NCI-H1930 (cell line): Measurements from ENCODE around the gene STT3B.

ENCODE experiments used
- DNase-seq, 2 experiments: peaks; one replicate each; lab custom pipeline; 2025; lab: John Stamatoyannopoulos, UW

Gene STT3B

DNA sequence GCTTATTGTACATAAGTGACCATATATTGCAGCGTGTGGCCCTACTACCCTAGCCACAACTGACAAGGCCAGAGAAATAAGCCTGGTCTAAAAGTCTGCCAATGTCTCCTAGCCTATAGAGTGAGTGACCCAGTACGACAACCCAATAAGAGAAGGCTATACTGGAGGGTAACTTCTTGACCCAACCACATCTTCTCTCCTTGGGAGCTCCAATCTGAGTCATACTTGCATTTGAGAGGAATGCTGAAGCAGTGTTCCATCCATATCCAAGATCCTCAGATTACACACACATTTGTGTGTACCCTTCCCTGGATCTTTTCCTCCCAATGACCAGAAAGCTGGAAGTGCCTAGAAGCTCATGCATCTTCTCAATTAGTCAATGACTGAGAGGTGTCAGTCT is 11.3 kb upstream of the STT3B start:
- no peak for DNase-seq

DNA sequence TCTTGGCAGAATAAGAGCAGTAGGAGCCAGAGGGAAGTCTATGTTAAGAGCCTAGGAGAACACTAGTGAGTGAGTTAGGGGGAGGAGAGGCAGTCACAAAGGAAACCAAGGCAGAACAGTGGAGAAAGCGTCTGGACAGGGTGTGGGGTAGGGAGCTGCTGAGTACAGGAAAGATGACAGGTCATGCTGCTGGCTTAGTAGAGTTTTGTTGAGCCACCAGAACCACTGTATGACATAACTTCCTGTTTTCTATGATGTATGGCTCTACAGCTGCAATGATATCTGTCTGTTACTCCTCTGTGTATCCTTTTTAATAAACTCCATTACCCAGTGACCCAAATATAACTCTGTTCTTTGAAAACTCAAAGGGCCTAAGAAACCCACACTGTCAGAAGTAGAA is 10.6 kb upstream of the STT3B start:
- DNase-seq = no peak

DNA sequence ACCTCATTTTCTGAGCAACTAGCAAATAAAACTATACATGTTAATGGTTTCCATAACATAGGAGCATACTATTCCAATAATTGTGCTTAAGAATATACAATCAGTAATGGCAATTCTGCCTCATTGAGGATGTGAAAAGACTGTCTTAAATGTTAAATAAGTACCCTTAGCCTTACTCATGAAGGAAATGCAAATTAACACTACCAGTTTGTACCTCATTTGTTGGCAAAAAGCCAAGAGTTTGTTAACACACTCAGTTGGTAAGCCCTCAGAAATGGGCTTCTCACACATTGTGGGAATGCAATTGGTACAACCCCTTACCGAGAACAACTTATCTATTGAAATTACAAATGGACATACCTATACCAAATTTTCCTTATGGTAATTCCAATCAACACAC is 9.2 kb upstream of the STT3B start:
- DNase-seq = no peak

DNA sequence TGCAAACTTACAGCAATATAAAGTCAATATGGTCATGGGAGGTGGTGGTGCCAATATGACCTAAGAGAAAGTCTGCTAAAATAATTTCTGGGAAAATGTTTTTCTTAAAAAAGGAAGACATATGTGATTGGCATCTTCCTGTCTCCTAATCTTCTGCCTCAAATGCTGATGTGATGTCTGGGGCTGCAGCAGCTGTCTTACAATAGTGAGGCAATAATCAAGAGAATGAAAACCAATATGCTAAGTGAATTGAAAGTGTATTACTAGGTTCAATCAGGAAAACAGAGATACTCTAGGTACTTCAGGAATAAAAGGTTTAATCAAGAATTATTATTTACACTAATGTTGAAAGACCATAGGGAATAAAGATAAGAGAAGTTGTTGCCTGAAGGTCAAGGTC is 7.2 kb upstream of the STT3B start:
- DNase-seq = no peak

DNA sequence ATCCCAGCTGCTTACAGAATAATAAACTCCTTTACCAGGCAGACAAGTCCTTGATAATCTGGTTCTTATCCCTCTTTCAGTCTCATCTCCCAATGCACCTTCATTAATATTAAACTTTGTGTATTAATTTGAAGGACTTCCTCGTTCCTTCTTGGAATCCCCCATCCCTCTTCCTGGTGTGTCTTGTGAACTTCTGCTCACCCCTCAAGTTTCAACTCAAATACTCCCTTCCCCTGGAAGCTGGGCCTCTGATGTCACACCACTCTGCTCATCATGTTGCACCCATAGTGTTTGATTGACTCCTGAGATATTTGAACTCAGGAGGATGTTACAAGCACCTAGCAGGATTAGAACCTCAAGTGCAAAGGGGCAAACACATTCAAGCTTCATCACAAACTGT is 3.3 kb upstream of the STT3B start:
- DNase-seq = no peak

DNA sequence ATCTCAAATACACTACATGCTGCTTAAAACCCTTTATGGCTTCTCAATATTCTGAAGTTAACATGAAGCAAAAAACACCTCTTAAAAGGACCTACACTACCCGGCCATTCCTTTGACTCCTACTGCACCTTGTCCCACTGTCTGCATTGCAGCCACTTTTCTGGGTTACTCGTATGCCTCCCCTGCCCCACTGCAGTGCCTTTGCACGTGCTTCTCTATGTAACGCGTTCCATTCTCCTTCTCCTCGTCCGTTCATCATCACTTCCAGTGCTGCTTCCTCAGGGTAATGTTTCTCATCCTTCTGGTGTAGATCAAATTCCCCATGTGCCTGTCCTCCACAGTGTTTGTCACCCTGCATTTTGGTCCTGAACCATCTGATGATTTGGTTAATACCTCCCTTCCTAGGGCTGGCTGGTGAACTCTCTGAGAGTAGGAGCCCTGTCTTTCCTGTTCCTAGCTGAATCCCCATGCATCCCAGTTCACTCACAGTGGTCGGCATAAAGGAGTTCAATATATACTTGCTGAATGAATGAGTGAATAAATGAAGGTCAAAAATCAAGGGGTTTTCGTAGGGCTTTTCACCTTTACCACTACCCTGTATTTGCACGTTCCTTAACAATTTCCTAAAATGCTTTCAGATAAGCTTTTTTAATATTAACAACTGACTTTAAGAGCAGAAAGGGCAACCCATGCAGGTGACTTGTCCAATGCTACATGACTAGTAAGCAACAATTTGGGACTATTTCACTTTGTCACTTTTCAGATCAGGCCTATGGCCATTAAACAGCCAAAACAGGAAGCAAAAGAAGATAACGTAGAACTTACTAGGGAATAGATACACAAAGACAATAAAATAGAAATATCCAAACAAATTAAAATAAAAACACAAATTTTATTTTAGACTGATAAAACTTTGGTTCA is 2.4 kb upstream of the STT3B start:
- no peak for DNase-seq

DNA sequence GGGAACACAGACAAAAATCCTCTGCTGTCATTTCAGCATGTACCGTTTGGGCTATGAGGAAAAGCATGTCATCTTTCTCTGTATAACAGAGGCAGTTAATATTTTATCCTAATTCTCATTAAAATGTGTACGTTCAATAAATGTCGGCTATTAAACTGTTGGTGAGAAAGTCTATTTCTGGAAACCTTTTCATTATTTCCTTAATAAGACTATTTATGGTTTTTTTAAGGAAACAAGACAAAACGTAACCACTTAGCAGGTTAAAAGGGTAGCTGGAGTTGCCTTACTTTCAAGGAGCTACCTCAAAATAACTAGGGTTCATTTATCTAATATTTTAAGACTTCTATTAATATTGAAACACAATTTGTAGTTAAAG is 1.8 kb upstream of the STT3B start:
- DNase-seq = no peak

DNA sequence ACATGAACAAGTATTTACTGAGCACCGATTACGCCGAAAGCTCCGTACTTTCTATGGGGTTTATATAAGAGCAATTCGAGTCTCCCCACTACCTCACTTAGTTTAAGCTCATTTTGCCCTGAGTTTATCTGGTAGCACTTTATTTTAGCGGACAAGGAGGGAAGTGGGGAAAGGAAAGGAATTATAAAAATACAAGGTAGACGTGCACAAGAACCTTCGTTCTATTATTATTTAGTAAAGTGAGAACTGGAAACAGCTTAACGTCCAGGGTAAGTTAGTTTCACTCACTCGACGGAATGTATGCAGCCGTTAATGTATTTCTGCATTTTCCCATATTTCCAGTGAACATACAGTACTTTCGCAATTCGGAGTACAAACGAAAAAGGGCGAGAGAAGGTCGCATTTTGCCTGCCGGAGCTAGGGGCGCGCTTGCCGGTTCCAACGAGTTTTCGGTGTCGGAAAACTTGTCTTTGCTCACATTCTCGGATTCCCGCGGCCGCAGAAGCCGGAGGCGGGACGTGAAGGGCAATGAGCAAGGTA is 1.2 kb upstream of the STT3B start:
- no peak for DNase-seq

DNA sequence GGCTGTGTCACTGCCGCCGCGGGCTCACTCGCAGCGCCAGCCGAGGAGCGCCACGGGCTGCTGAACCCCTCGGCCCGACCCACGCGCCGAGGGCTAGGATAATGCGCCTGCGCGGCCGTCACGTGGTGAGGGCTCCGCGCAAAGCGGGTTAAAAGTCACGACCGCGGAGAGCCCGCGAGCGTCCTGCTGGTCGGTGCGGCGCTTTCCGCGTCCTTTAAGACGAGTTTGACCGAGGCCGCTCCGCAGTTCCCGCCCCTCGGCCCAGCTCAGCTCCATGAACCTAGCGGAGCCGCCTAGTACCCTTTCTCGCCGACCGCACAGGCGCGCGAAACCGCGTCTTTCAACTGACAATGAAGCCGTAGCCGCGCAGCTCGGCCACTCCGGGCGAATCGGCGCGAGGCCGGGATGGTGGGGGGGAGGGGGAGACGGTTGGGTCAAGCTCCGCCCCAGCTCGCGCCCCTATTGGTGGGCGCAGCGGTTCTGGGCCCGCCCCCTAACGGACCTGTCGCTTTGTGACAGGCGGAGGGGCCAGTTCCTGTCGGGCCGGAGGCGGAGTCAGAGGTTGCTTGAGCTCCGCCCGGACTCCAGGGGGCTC is 636 bp upstream of the STT3B start:
- peak; percentile 89 to 92 for DNase-seq

DNA sequence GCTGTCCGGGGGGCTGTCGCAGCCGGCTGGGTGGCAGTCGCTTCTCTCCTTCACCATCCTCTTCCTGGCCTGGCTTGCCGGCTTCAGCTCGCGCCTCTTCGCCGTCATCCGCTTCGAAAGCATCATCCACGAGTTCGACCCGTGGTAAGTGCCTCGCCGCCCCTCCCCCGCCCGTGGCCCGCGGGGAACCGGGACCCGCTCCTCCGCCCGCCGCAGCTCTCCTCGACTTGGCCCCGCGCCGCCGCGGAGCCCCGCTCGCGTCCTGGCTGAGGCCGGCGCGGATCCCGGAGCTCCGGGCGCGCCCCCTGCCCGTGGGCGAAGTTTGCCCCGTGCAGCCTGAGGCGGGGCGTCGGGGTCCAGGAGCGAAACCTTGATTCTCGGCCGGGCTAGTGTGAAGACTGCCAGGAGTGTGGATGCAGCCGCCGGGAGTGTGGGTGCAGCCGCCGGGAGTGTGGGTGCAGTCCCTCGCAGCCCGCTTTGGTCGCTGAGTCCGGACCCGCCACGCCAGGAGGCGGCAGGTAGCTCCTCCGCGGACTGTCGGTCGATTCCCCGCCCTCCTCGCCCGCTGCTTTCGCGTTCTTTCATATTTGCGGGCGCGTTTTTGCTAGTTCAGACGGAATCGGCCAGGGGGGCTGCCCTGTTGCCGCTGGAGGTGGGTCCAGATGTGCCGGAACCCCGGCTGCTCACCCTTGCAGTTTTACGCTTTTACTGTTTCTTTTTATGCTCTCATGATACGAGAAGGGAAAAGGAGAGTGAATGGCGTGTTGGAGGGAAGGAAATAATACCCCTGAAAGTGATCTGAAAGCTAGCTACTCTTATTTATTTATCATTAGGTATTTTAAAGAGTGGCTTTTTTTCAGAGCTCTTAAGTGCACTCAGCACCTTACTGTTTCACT is 692 bp downstream of the STT3B start:
- no peak for DNase-seq

DNA sequence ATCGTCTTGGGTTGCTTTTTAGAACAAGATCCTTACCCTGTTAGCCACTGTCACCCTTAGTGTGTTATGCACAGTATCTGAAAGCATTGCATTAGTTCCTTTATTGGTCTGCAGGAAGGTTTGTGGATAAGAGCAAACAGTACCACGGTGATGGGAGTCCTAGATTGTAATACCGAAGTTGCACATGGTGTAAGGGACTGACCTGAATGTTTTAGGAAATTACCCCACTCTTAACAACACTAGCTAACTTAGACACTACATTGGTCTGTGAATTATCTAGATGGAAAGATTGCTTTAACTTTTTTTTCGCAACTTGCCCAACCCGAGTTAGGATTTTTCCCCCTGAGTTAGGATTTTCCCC is 1.3 kb downstream of the STT3B start:
- DNase-seq = no peak

DNA sequence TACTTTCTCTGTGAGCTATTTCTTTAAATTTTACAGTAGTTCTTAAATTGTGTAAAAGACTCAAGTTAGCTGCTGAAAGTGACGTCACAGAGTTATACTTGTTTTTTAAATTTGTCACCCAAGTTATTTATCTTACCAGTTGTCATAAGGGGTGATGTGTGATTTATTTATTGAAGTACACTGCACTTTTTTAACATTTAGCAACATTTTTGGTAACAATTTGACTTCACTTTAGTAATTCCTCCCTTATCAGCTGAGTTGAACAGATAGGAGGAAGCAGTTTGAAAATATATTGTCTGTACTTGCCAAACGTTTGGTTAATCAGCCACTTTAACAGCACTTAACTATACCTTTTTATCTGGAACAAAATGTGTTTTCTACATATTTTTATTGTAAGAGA is 3.8 kb downstream of the STT3B start:
- DNase-seq = no peak

DNA sequence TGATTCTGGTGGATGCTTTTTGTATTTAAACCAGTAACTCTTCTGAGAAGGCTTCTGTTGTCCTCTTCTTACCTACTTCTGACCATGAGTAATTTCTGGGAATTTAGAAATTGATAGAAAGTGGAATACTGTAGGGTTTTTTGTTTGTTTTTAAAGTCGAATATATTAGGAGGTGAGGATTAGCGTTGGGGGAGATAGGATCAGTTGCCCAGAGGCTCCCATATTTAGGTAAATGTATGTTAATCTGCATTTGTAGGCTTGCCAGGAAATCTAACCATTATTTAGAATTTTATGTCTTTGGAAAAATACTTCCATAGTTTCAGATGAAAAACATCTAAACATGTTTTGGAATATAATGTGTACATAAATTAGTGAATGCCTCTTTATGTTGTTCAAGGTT is 6.1 kb downstream of the STT3B start:
- no peak for DNase-seq

DNA sequence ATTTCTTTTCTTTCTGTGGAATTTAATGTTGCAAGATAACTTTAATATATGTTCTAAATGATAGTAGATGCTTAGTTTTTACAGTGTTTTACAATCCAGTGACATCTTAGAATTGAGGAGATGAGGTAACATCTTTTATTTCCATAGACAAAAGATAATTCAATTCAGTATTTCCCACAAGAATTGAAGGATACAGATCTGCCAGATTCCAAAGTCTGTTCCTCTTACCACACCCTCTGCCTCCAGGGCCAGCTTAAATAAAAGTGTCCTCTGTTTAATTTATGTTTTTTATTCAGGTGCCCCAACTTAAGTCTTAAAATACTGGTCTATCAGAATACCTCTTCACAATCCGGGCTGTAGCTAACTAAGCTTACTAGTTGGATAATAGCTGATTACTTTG is 6.5 kb downstream of the STT3B start:
- no peak for DNase-seq

DNA sequence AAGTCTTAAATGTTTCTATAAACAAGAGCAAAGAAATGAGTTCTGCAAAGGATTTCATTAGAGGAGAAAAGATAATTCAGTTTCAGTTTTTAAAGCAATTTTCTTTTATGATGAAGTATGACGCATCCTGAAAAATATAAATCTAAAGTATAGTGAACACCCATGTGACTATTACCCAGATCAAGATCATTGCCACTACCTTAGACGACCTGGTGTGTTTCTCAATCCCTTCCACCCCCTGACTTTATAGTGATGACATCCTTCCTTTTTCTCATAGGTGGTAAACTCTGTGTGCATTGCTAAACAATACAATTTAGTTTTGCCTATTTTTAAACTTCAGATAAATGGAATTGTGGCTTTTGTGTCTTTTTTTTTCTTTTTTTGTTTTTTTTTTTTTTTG is 8.4 kb downstream of the STT3B start:
- DNase-seq = no peak

DNA sequence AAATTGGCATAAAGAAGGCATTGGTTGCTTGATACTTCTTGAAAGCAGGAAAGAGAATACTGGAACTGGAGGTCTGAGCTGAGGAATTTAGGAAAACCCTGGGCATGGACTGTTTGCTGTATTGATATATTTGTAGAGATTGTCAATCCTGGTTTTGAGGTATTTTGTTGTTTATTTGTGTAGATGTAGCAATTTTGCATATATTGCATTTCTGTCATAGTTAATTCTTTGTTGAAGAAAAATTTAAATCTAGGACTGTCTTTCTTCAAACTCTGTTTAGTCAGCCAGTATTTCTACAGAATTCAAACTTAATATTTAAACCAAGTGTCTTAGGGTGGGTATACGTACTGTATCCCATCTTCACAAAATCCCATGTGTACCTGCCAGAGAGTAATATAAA is 9.5 kb downstream of the STT3B start:
- DNase-seq = no peak

DNA sequence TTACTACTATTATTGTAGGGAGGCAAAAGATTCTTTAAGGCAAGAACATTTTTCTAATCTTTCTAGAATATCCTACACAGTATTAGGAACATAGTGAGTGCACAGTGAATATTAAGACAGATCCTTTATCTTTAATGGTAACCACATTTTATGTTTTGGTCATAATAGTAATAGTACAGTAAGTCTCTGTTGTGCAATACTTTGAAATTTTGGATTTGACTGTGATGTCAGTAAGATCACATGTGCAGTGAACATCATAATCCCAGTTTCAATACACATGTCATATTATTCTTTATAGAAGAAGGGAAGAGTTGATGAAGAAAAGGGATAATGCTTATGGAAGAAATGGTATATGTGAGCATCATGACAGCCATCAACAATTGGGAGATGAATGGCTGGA is 10.7 kb downstream of the STT3B start:
- DNase-seq = no peak

DNA sequence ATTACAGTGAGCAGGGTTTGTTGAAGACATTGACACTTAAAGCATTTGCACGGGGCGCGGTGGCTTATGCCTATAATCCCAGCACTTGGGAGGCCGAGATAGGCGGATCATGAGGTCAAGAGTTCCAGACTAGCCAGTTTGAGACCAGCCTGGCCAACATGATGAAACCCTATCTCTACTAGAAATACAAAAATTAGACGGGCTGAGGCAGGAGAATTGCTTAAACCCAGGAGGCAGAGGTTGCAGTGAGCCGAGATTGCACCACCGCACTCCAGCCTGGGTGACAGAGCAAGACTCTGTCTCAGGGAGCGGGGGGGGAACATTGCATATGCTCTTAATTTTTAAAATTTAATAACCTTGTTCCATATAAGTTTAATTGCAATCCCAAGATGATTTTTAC is 11.9 kb downstream of the STT3B start:
- DNase-seq = no peak

DNA sequence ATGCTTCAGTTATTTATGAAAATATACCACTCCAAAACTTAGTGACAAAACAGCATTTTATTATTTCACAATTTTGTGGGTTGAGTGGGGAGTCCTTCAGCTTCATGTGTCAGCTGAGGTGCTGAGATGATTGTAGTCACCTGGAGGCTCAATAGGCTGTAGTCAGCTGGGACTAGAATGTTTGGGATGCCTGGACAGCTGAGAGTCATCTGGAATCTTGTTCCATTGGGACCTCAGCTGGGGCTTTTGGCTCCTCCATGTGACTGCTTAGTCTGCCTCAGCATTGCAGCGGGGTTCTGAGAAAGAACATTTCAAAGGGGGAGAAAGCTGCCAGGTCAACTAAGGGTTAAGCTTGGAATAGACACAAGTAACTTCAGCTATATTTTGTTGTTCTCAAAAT is 13.4 kb downstream of the STT3B start:
- DNase-seq = no peak

DNA sequence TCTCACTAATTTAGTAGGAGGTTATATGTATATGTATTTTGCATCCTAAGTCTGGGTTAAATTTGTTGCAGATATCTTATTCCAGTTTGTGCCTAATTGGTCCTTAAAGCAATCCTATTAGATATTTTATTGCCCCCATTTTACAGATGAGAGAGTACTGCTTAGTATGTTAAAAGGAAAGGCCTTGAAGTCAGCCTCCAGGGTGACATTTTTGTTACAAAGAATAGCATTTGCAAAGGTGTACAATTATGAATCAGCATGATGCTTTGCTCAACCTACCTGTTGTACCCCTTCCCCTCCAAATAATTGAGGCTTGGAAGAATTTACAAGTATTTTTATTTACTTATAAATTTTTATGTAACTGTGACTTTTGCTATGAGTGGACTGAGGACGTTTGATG is 14.0 kb downstream of the STT3B start:
- no peak for DNase-seq

DNA sequence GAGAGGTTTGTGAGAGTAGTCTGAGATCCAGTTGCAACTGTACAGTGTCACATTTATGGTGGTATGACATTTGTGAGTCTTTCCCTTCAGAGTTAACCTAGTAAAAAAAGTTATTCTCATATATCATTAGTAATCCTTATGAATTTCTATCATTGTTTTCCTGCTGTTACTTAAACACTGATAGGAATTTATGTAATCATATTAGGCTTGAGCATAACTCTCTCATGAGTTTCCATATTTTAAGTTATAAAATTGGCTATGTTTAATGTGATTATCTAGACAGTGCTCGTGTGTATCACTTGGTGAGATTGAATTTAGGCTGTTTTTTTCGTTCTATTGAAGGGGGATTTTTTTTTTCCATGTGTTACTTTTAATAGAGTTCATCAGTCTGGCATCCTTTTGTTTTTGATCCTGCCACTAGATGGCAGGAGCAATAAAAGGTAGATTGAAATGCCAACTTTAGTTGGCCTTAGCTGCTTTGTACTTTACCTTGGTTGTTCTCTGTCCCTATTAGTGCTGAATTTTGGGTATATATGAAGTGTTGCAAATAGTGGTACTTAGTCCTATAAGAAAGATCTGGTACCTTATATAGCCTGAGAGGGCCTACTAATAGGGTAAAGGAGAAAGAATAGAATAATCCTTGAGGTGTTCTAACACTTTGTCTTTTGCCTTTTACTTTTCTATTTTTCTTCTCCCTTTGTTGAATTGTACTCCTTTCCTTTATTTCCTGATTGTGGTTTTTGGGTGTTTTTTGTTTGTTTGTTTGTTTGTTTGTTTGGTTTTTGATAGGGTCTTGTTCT is 17.9 kb downstream of the STT3B start:
- DNase-seq = no peak

DNA sequence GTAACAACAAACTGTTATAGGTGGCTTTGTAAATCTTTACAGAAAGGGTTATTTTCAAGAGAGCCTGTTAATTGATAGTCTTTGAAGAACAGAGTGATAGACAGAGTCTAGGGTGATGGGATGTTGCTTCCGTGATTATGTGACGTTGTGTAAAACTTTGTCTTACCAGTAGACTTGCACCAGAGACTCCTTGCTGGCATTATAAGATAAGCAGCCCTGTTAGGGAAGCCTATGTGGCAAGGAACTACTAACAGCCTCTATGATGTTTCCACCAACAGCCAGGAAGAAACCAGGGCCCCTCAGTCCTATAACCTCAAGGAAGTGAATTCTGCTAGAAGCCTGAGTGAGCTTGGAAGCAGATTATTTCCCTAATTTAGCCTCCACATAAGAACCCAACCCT is 18.9 kb downstream of the STT3B start:
- no peak for DNase-seq
